GM23248 (cell line): ENCODE results near the gene TRAPPC13. TPM values are rescaled to one million over a fixed set of nuclear protein-coding genes. Genes with fewer than 3 reads are reported as not detected.
A peak's percentile ranks its signal among the peaks of the same experiment; 100 is the strongest.
"Not testable (repeated sequence)": the region's sequence is repeated elsewhere in the genome, so short reads cannot be mapped to it uniquely, and the experiment has no call there.

ENCODE experiments used
- DNase-seq: peaks from one replicate; pipeline ENCODE4 v3.0.0-alpha.2; 2015
- H2AFZ ChIP-seq: fragments of 200-600 bp; sonication (generic); 2 replicates; pipeline ENCODE4 v1.6.1; 2016; ENCODE audit warnings: antibody characterized with exemption
- H3F3A ChIP-seq: fragments of 200-600 bp; sonication (generic); 2 replicates; pipeline ENCODE4 v1.6.1; 2016; ENCODE audit warnings: mild to moderate bottlenecking, antibody characterized with exemption, mixed run types; ENCODE audit not compliant: insufficient read depth
- H3K27ac ChIP-seq: fragments of 200-600 bp; sonication (generic); 2 replicates; pipeline ENCODE4 v1.5.1; 2016; ENCODE audit warnings: mild to moderate bottlenecking
- H3K27me3 ChIP-seq: fragments of 200-600 bp; sonication (generic); replicated peaks from 2 replicates; pipeline ENCODE4 v1.6.1; 2016; ENCODE audit warnings: mild to moderate bottlenecking; ENCODE audit not compliant: insufficient read depth
- H3K36me3 ChIP-seq: fragments of 200-600 bp; sonication (generic); 2 replicates; pipeline ENCODE4 v1.6.1; 2016; ENCODE audit warnings: low read depth, mild to moderate bottlenecking
- H3K4me1 ChIP-seq: fragments of 200-600 bp; sonication (generic); 2 replicates; pipeline ENCODE4 v1.6.1; 2016; ENCODE audit warnings: mild to moderate bottlenecking; ENCODE audit not compliant: insufficient read depth
- H3K4me2 ChIP-seq: fragments of 200-600 bp; sonication (generic); one replicate; pipeline ENCODE4 v1.6.1; 2016; ENCODE audit warnings: mild to moderate bottlenecking; ENCODE audit not compliant: unreplicated experiment
- H3K4me3 ChIP-seq: fragments of 200-600 bp; sonication (generic); 2 replicates; pipeline ENCODE4 v1.5.1; 2016; ENCODE audit warnings: mild to moderate bottlenecking
- H3K79me2 ChIP-seq: fragments of 200-600 bp; sonication (generic); 2 replicates; pipeline ENCODE4 v1.6.1; 2016; ENCODE audit warnings: mild to moderate bottlenecking; ENCODE audit not compliant: insufficient read depth
- H3K9ac ChIP-seq: fragments of 200-600 bp; sonication (generic); 2 replicates; pipeline ENCODE4 v1.6.1; 2016; ENCODE audit warnings: mild to moderate bottlenecking
- H3K9me2 ChIP-seq: fragments of 200-600 bp; sonication (generic); 2 replicates; pipeline ENCODE4 v1.6.1; 2016; ENCODE audit warnings: mixed run types, mild to moderate bottlenecking, moderate library complexity; ENCODE audit not compliant: insufficient read depth
- H3K9me3 ChIP-seq: fragments of 200-600 bp; sonication (generic); one replicate; pipeline ENCODE4 v1.6.1; 2017; ENCODE audit warnings: low read depth
- H4K20me1 ChIP-seq: fragments of 200-600 bp; sonication (generic); 2 replicates; pipeline ENCODE4 v1.6.0; 2016; ENCODE audit not compliant: insufficient read depth
- EZH2 ChIP-seq: fragments of 200-600 bp; sonication (generic); IDR thresholded peaks from 2 replicates; pipeline ENCODE4 v1.6.1; 2018; ENCODE audit warnings: antibody characterized with exemption, mild to moderate bottlenecking; ENCODE audit not compliant: insufficient read depth, poor library complexity, severe bottlenecking
- EZH2phosphoT487 ChIP-seq: fragments of 200-600 bp; sonication (generic); IDR thresholded peaks from 2 replicates; pipeline ENCODE4 v1.6.1; 2018; ENCODE audit warnings: antibody characterized with exemption, moderate library complexity, mild to moderate bottlenecking, low read depth; ENCODE audit not compliant: insufficient read depth
- WGBS, 2 experiments: methylation state at CpG; one replicate each; pipeline ENCODE4 v1.1.6; 2015 to 2017; ENCODE audit warnings: low lambda C conversion rate in 2 of 2, low coverage in 1 of 2; ENCODE audit errors: missing lambda C conversion rate in 2 of 2; 5-methylcytosine and 5-hydroxymethylcytosine counted together
- in situ Hi-C: fragments of 300-500 bp; cut with MboI; formaldehyde crosslinking; loops from 2 replicates; pipeline ENCODE4 v1.15.0; 2020
- polyA plus RNA-seq: library from polyadenylated mRNA; unstranded; fragments of >200 nt; fragmentation: Nextera tagmentation; extraction: Ambion mirVana; gene quantifications from 2 replicates; pipeline ENCODE4 v1.2.1, GENCODE V29; 2016
- total RNA-seq: library from RNA; depleted of rRNA; stranded (reverse); fragments of >200 nt; shearing (Covaris generic); gene quantifications from 2 replicates; pipeline ENCODE4 v1.2.3, GENCODE V29; 2014

TRAPPC13 gene
- total and polyA plus RNA-seq, 2 experiments from 2014 or later: 19.5 to 21.1 TPM

DNA sequence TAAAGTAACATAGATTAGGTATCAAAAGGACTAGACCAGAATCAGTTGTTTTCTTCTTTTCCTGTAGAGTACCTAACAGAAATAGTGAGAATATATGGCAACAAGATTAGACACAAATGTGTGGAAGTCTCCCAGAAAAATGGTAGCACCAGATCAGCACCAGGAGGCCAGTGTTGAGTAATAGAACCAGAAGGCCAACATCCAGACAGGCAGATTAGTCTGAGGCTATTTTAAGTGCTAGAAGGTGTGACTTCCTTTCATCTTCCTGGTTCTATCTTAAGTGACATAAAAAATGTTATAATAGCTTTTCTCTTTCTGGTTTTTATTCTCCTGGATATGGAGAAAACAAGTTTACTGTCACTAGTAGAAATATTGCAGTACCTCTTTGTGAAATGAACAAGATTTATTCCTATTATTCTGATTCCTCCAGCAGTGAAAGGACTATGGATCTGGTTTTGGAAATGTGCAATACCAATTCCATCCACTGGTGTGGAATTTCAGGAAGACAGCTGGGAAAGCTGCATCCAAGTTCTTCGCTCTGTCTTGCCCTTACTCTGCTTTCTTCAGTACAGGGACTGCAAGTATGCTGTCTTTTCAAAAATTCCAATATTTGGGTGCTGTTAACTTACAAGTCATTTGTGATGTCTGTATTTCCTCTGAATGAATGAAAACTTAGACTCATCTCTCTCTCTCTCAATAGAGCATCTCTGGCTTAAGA lies 39.1 kb downstream of the TRAPPC13 start:
- Histone ChIP-seq H3F3A (peaks cover 18% of the 10 kb centered on the region; the same call in 1 of the 2 replicates), H3K4me1 (no peaks in the 10 kb centered on the region), H3K27ac (no peak overlapping the region), H3K4me3 (no peak overlapping the region), H3K9ac (no peak overlapping the region), H3K9me2 (no peaks in the 10 kb centered on the region), H3K27me3 (no peaks in the 10 kb centered on the region), H3K79me2 (no peaks in the 10 kb centered on the region), H3K9me3 (no peaks in the 10 kb centered on the region), H3K4me2 (no peak overlapping the region), H4K20me1 (no peaks in the 10 kb centered on the region), H2AFZ (no peak overlapping the region), H3K36me3 (peaks cover 49% of the 10 kb centered on the region)
- in situ Hi-C loops: no loop called here
- TF ChIP-seq EZH2phosphoT487: no peak
- 100% methylated on average over 1 of the region's 1 CpG for WGBS, 2 experiments
- peak; percentile 34 for DNase-seq

DNA sequence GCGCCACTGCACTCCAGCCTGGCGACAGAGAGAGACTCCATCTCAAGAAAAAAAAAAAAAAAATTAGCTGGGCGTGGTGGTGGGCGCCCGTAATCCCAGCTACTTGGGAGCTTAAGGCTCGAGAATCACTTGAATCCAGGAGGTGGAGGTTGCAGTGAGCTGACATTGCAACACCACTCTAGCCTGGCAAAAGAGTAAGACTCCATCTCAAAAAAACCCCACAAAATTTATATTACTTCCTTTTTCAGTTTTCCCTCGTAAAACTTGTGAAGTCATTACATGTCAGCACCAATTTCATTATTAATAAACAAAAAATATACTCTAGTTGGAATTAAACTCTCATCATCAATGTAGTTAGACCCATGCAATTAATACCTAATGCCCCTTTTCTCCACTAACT lies 43.9 kb downstream of the TRAPPC13 start:
- no peaks in the 10 kb centered on the region for H3K9me2 ChIP-seq
- 82 to 85% methylated on average over 6 to 7 of the region's 7 CpGs for WGBS, 2 experiments
- TF ChIP-seq EZH2phosphoT487 (no peak), EZH2 (no peak)

GRCh38 chr5:65672796-65673195 lies 48.0 kb downstream of the TRAPPC13 start:
- Histone ChIP-seq H3K27me3 (no peaks in the 10 kb centered on the region), H3K9ac (no peak overlapping the region), H3K4me2 (peak overlapping the region; percentile 2), H3K79me2 (peaks cover 26% of the 10 kb centered on the region), H4K20me1 (no peaks in the 10 kb centered on the region), H3K36me3 (peaks cover 28% of the 10 kb centered on the region), H3K4me3 (no peak overlapping the region), H3K9me3 (no peaks in the 10 kb centered on the region), H3F3A (peaks cover 20% of the 10 kb centered on the region; the same call in 1 of the 2 replicates), H2AFZ (no peak overlapping the region), H3K4me1 (peaks cover 21% of the 10 kb centered on the region; the same call in 1 of the 2 replicates), H3K9me2 (no peaks in the 10 kb centered on the region), H3K27ac (peak overlapping the region; percentile 13)
- peak; percentile 74 for DNase-seq
- WGBS, 2 experiments: 92 to 95% methylated on average over 1 of the region's 1 CpG
- TF ChIP-seq EZH2 (no peak), EZH2phosphoT487 (no peak)
- in situ Hi-C loops: no loop called here

More for the DNA sequence above, 43.9 kb downstream of the TRAPPC13 start:
- no peaks in the 10 kb centered on the region for H3K27me3 ChIP-seq
- no peak for DNase-seq
- H3K4me1 ChIP-seq: peaks cover 15% of the 10 kb centered on the region; the same call in 1 of the 2 replicates
- no peak overlapping the region for H2AFZ ChIP-seq
- H3K79me2 ChIP-seq: no peaks in the 10 kb centered on the region
- H3K9me3 ChIP-seq: no peaks in the 10 kb centered on the region
- in situ Hi-C loops: no loop called here
- peaks cover 28% of the 10 kb centered on the region; the same call in 1 of the 2 replicates for H3F3A ChIP-seq
- H3K4me2 ChIP-seq: no peak overlapping the region
- no peak overlapping the region for H3K4me3 ChIP-seq
- no peak overlapping the region for H3K9ac ChIP-seq
- H3K36me3 ChIP-seq: peaks cover 51% of the 10 kb centered on the region
- no peak overlapping the region for H3K27ac ChIP-seq
- no peaks in the 10 kb centered on the region for H4K20me1 ChIP-seq

DNA sequence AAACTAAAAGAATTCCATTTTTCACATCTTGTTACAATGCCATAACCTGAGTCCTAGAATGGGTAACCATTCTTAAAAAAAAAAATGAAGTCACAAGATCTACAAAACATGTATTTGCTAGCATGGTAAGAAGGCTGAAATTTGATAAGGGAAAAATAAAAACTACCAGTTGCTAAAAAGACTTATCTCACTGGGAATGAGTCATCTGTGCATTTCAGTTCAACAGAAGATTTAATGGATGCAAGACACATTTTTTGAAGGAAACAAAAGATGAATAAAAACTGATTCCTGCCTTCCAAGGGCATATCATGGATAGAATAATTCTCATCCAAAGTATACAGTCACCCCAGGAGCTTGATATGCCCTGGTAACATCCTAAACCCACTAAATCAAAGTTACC lies 49.9 kb downstream of the TRAPPC13 start:
- Histone ChIP-seq H3K27me3 (no peaks in the 10 kb centered on the region), H3K9me3 (no peaks in the 10 kb centered on the region), H3K27ac (no peak overlapping the region), H2AFZ (no peak overlapping the region), H3K4me1 (peaks cover 21% of the 10 kb centered on the region; the same call in 1 of the 2 replicates), H3K4me2 (no peak overlapping the region), H3K36me3 (peaks cover 28% of the 10 kb centered on the region), H3F3A (peaks cover 20% of the 10 kb centered on the region; the same call in 1 of the 2 replicates), H3K9me2 (no peaks in the 10 kb centered on the region), H3K4me3 (no peak overlapping the region), H3K9ac (no peak overlapping the region), H4K20me1 (no peaks in the 10 kb centered on the region), H3K79me2 (peaks cover 39% of the 10 kb centered on the region)
- in situ Hi-C loops: no loop called here
- peak; percentile 18 for DNase-seq
- TF ChIP-seq EZH2phosphoT487 (no peak), EZH2 (no peak)

DNA sequence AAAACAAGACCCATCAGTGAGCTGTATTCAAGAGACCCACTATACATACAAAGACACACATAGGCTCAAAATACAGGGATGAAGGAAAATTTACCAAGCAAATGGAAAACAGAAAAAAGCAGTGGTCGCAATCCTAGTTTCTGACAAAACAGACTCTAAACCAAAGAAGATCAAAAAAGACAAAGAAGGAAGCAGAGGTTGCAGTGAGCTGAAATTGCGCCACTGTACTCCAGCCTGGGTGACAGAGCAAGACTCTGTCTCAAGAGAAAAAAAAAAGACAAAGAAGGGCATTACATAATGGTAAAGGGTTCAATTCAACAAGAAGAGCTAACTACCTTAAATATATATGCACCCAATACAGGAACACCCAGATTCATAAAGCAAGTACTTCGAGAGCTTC lies 51.2 kb downstream of the TRAPPC13 start:
- Histone ChIP-seq H3K4me1 (peaks cover 21% of the 10 kb centered on the region; the same call in 1 of the 2 replicates), H3K79me2 (peaks cover 44% of the 10 kb centered on the region), H3F3A (peaks cover 20% of the 10 kb centered on the region; the same call in 1 of the 2 replicates), H3K36me3 (peaks cover 26% of the 10 kb centered on the region)
- 95 to 98% methylated on average over 3 of the region's 3 CpGs for WGBS, 2 experiments
- H3K9me2 ChIP-seq, H2AFZ ChIP-seq, H3K4me2 ChIP-seq, H3K27me3 ChIP-seq, DNase-seq, H3K27ac ChIP-seq, H3K4me3 ChIP-seq, H3K9me3 ChIP-seq, H3K9ac ChIP-seq, in situ Hi-C loops, H4K20me1 ChIP-seq: not testable (repeated sequence)
